ENCODE results near the gene OPCML.

- no peak for TF ChIP-seq CTCF (conservative IDR thresholded peaks at IDR 0.05 in 1 of 2, IDR thresholded peaks at IDR 0.05 in 1 of 2; ENCODE audit: extremely low read depth in 1 of 2, insufficient read depth in 1 of 2, low read depth in 1 of 2, low read length in 2 of 2)
- TF ChIP-seq EZH2 (IDR thresholded peaks at IDR 0.05; ENCODE audit: borderline replicate concordance, low read length), result no peak
Measured at GRCh38 chr11:132809070-132809469, 723.2 kb downstream of the OPCML start.

Data from mammary epithelial cell (primary cell).